SK-N-SH (cell line): ENCODE data around the gene DEGS1.

Source experiments
- CHD2 ChIP-seq: fragments of 150-350 bp; IDR thresholded peaks from 2 replicates; pipeline ENCODE4 v1.6.1; 2018; ENCODE audit warnings: low read length; ENCODE audit not compliant: partially characterized antibody
- CTCF ChIP-seq: fragments of 200-600 bp; sonication (generic); IDR thresholded peaks from 2 replicates; pipeline ENCODE4 v1.6.1; 2017; ENCODE audit warnings: antibody characterized with exemption, mild to moderate bottlenecking, moderate library complexity
- EP300 ChIP-seq, 2 experiments: IDR thresholded peaks; 2 replicates each; pipeline versions ENCODE4 v1.4.0 to v1.6.1; 2012; ENCODE audit warnings: borderline replicate concordance in 1 of 2, low read depth in 1 of 2, low read length in 1 of 2
- FOSL2 ChIP-seq: IDR thresholded peaks from 2 replicates; pipeline ENCODE4 v1.4.0; 2012; ENCODE audit warnings: low read depth, mild to moderate bottlenecking, moderate library complexity, borderline replicate concordance
- MAX ChIP-seq: IDR thresholded peaks from 2 replicates; pipeline ENCODE4 v1.4.0; 2012; ENCODE audit warnings: low read depth
- RFX5 ChIP-seq: IDR thresholded peaks from 2 replicates; pipeline ENCODE4 v1.6.1; 2012; ENCODE audit warnings: mild to moderate bottlenecking, improper control_type of control experiment, low read length
- TF ChIP-seq, protein P1 (sequence below): fragments of 150-350 bp; IDR thresholded peaks from 2 replicates; pipeline ENCODE4 v1.6.1; 2017; ENCODE audit warnings: antibody characterized with exemption, low read length, low read depth, borderline replicate concordance
- TF ChIP-seq, protein P2 (sequence below): IDR thresholded peaks from 2 replicates; pipeline ENCODE4 v1.6.1; 2012; ENCODE audit warnings: mild to moderate bottlenecking, low read depth, low read length, moderate library complexity

- TF ChIP-seq MAX (no peak), CTCF (no peak), FOSL2 (no peak), CHD2 (no peak), RFX5 (no peak), EP300 (IDR thresholded peaks at IDR 0.05; ENCODE audit: borderline replicate concordance in 1 of 2, low read depth in 1 of 2, low read length in 1 of 2) (no peak)
- TF ChIP-seq, protein P1, sequence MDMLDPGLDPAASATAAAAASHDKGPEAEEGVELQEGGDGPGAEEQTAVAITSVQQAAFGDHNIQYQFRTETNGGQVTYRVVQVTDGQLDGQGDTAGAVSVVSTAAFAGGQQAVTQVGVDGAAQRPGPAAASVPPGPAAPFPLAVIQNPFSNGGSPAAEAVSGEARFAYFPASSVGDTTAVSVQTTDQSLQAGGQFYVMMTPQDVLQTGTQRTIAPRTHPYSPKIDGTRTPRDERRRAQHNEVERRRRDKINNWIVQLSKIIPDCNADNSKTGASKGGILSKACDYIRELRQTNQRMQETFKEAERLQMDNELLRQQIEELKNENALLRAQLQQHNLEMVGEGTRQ, result no peak
- TF ChIP-seq, protein P2, sequence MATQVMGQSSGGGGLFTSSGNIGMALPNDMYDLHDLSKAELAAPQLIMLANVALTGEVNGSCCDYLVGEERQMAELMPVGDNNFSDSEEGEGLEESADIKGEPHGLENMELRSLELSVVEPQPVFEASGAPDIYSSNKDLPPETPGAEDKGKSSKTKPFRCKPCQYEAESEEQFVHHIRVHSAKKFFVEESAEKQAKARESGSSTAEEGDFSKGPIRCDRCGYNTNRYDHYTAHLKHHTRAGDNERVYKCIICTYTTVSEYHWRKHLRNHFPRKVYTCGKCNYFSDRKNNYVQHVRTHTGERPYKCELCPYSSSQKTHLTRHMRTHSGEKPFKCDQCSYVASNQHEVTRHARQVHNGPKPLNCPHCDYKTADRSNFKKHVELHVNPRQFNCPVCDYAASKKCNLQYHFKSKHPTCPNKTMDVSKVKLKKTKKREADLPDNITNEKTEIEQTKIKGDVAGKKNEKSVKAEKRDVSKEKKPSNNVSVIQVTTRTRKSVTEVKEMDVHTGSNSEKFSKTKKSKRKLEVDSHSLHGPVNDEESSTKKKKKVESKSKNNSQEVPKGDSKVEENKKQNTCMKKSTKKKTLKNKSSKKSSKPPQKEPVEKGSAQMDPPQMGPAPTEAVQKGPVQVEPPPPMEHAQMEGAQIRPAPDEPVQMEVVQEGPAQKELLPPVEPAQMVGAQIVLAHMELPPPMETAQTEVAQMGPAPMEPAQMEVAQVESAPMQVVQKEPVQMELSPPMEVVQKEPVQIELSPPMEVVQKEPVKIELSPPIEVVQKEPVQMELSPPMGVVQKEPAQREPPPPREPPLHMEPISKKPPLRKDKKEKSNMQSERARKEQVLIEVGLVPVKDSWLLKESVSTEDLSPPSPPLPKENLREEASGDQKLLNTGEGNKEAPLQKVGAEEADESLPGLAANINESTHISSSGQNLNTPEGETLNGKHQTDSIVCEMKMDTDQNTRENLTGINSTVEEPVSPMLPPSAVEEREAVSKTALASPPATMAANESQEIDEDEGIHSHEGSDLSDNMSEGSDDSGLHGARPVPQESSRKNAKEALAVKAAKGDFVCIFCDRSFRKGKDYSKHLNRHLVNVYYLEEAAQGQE, result no peak
Observed at GRCh38 chr1:224173523-224173922, 9.5 kb upstream of the DEGS1 start.
